ENCODE results near the gene ZC3H10.

DNA sequence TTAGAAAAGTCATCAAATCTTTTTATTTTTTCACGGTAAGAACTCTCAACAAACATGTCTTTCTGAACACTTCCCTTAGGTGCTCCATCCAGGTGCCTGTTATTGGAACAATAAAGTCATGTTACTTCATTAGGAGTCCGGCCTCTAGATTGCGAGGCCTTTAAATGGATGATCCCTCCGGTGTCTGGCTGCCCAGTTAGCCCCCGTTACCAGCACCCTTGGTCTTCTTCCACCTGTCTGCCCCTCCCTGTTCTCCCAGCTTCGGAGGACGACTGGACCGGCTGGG is 14.3 kb upstream of the ZC3H10 start:
- TF ChIP-seq CTCF (conservative IDR thresholded peaks at IDR 0.05; ENCODE audit: low read length), result no peak
- no peak for TF ChIP-seq EZH2phosphoT487 (IDR thresholded peaks at IDR 0.05; ENCODE audit: borderline replicate concordance, low read depth, low read length)

All from OCI-LY7 (cell line).